Nephron progenitor cell (in vitro differentiated cells): ENCODE data around the gene TMEM200B.
"Not testable (repeated sequence)": the region's sequence is repeated elsewhere in the genome, so short reads cannot be mapped to it uniquely, and the experiment has no call there.

Source experiments
- DNase-seq: peaks from one replicate; pipeline ENCODE4 v3.0.0; 2021
- H3K27ac Mint-ChIP-seq: 2 replicates; pipeline ENCODE4 v1.8.0; 2021; ENCODE audit warnings: mild to moderate bottlenecking, moderate library complexity, mixed read lengths
- H3K27me3 Mint-ChIP-seq: 2 replicates; pipeline ENCODE4 v1.8.0; 2021; ENCODE audit warnings: mild to moderate bottlenecking, low read depth, mixed read lengths; ENCODE audit not compliant: poor library complexity
- H3K36me3 Mint-ChIP-seq: 2 replicates; pipeline ENCODE4 v1.8.0; 2021; ENCODE audit warnings: low read depth, mixed read lengths
- H3K4me1 Mint-ChIP-seq: 2 replicates; pipeline ENCODE4 v1.8.0; 2021; ENCODE audit warnings: mixed read lengths
- H3K4me3 Mint-ChIP-seq: 2 replicates; pipeline ENCODE4 v1.8.0; 2021; ENCODE audit warnings: mild to moderate bottlenecking, moderate library complexity, mixed read lengths
- H3K9me3 Mint-ChIP-seq: 2 replicates; pipeline ENCODE4 v1.8.0; 2021; ENCODE audit warnings: mild to moderate bottlenecking, moderate library complexity, mixed read lengths
- CTCF ChIP-seq: fragments of 200-600 bp; sonication (generic); IDR thresholded peaks from 2 replicates; pipeline ENCODE4 v1.5.0; 2021; ENCODE audit warnings: antibody characterized with exemption

TMEM200B gene

DNA sequence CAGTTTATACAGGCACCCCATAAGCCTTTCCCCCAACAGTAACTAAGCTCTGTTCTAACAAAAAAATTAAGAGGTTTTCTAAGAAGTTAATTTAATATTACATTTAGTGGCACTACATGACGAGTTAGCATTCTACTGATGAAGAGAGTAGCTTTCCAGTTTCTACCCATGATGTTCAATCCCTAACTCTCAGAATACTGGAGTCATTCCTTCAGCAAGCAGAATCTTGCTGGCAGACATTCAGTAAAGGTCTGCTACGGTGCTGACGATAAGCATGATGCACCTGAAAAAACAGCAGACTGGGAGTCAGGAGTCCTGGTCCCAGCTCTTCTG lies 33.5 kb upstream of the TMEM200B start:
- DNase-seq = no peak
- H3K36me3 Mint-ChIP-seq = peaks cover 84% of the 10 kb centered on the region
- no peak overlapping the region for H3K4me3 Mint-ChIP-seq
- H3K4me1 Mint-ChIP-seq = peaks cover 15% of the 10 kb centered on the region
- no peaks in the 10 kb centered on the region for H3K9me3 Mint-ChIP-seq
- H3K27me3 Mint-ChIP-seq = no peaks in the 10 kb centered on the region
- H3K27ac Mint-ChIP-seq = peak overlapping the region; percentile 94
- no peak for TF ChIP-seq CTCF

- Mint-ChIP-seq H3K27ac (peak overlapping the region; percentile 94), H3K4me3 (no peak overlapping the region)
Observed at GRCh38 chr1:29156543-29157268, 33.0 kb upstream of the TMEM200B start.

GRCh38 chr1:29152046-29152805 lies 28.5 kb upstream of the TMEM200B start:
- TF ChIP-seq CTCF = no peak
- no peak for DNase-seq
- peaks cover 96% of the 10 kb centered on the region for H3K36me3 Mint-ChIP-seq
- peaks cover 9% of the 10 kb centered on the region for H3K4me1 Mint-ChIP-seq
- H3K9me3 Mint-ChIP-seq = no peaks in the 10 kb centered on the region
- H3K4me3 Mint-ChIP-seq = no peak overlapping the region
- peak overlapping the region; percentile 55 for H3K27ac Mint-ChIP-seq
- H3K27me3 Mint-ChIP-seq = no peaks in the 10 kb centered on the region

More at GRCh38 chr1:29156543-29157268, 33.0 kb upstream of the TMEM200B start:
- no peak for DNase-seq
- peaks cover 15% of the 10 kb centered on the region for H3K4me1 Mint-ChIP-seq
- no peaks in the 10 kb centered on the region for H3K27me3 Mint-ChIP-seq
- no peak for TF ChIP-seq CTCF
- H3K36me3 Mint-ChIP-seq = peaks cover 89% of the 10 kb centered on the region
- H3K9me3 Mint-ChIP-seq = no peaks in the 10 kb centered on the region

GRCh38 chr1:29150346-29150745 lies 26.6 kb upstream of the TMEM200B start:
- not testable (repeated sequence) for H3K4me3 Mint-ChIP-seq, H3K9me3 Mint-ChIP-seq, H3K4me1 Mint-ChIP-seq, H3K27me3 Mint-ChIP-seq, DNase-seq, H3K27ac Mint-ChIP-seq
- peaks cover 98% of the 10 kb centered on the region for H3K36me3 Mint-ChIP-seq

GRCh38 chr1:29148656-29149491 lies 25.2 kb upstream of the TMEM200B start:
- no peaks in the 10 kb centered on the region for H3K27me3 Mint-ChIP-seq
- TF ChIP-seq CTCF = no peak

More at GRCh38 chr1:29148656-29149491, 25.2 kb upstream of the TMEM200B start:
- H3K4me3 Mint-ChIP-seq = no peak overlapping the region
- H3K4me1 Mint-ChIP-seq = no peaks in the 10 kb centered on the region
- H3K36me3 Mint-ChIP-seq = peaks cover 95% of the 10 kb centered on the region
- no peaks in the 10 kb centered on the region for H3K9me3 Mint-ChIP-seq
- peak overlapping the region; percentile 87 for H3K27ac Mint-ChIP-seq
- no peak for DNase-seq
